Stimulated activated CD8-positive, alpha-beta memory T cell treated with anti-CD3 and anti-CD28 coated beads, Interleukin-12 subunit alpha, Interleukin-12 subunit beta, amount 100 ng/mL, for 1 hour (primary cell): ENCODE results near the gene FAM234A.

Source experiments
- DNase-seq: peaks from one replicate; pipeline ENCODE4 v3.0.0-alpha.2; 2020; ENCODE audit warnings: low read depth

FAM234A gene

GRCh38 chr16:301235-301634, 66.6 kb downstream of the FAM234A start:
- no peak for DNase-seq

GRCh38 chr16:301950-302349, 67.3 kb downstream of the FAM234A start:
- DNase-seq = no peak

GRCh38 chr16:303760-304505, 69.3 kb downstream of the FAM234A start:
- no peak for DNase-seq

- no peak for DNase-seq
Observed at GRCh38 chr16:305916-306626, 71.5 kb downstream of the FAM234A start.

DNA sequence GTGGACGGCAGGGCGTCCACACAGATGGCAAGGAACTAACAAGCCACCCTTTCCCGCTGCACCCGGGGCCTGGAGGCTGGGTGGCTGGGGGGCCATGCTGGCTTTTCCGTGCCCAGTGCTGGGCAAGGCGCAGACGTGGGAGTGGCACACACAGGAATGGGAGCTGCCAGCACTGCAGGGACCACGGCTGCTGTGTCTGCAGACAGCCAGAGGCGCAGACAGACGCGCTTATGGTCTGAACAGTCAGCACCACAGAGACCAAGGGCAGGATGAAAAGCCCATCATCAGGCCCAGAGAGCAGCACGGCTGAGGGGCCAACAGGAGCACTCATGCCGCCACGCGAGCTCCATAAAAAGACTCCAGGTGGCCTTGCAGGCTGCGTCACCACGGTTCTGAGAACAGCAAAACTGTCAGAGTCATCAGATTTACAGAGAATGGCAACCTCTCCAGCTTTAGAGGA, 72.3 kb downstream of the FAM234A start:
- DNase-seq = no peak

GRCh38 chr16:307691-308312, 73.2 kb downstream of the FAM234A start:
- no peak for DNase-seq

- DNase-seq = no peak
Observed at GRCh38 chr16:309476-309875, 74.9 kb downstream of the FAM234A start.

DNA sequence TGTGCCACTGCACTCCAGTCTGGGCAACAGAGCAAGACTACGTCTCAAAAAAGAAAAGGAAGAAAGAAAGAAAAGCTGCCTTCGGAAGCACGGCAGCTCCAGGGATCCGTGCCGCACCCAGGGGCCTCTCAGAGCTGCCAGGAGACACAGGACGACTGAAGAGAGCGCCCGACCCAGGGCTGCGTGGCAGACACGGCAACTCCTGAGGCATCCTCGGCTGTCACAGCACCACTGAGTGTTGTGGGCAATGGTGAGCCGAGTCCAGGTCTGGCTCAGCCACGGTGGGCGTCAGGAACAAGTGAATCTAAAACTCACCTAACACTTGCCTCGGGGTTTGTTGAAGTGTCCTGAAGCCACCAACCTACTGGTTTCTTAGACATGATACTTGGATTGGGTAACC, 77.1 kb downstream of the FAM234A start:
- DNase-seq = no peak

DNA sequence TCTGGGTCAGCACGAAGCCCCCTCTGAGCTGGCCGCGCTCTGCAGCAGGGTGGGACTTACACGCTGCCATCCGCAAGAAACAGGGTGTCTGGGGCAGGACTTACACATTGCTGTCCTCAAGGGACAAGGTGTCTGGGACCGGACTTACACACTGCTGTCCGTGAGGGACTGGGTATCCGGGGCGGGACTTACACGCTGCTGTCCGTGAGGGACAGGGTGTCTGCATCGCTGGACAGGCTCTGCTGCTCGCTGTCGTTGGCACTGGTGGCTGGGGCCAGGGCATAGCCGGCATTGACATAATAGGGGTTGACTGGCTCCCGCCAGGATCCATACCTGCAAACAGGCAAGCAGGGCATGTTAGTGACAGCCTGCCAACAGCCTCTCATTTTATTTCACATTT, 79.7 kb downstream of the FAM234A start:
- DNase-seq = no peak

- DNase-seq = no peak
Observed at GRCh38 chr16:314795-315299, 80.2 kb downstream of the FAM234A start.
